ENCODE measurements around the gene GTPBP1.
A peak's percentile ranks its signal among the peaks of the same experiment; 100 is the strongest.

GTPBP1 gene

GRCh38 chr22:38718414-38718813, 12.7 kb downstream of the GTPBP1 start:
- H3K4me3 ChIP-seq (ENCODE audit: low read length): no peak overlapping the region
- H3K4ac ChIP-seq (ENCODE audit: low read depth, low read length): no peak overlapping the region
- H3K79me1 ChIP-seq (ENCODE audit: low read length): peaks cover 19% of the 10 kb centered on the region
- H2AK5ac ChIP-seq (ENCODE audit: low read length): no peak overlapping the region
- no peak overlapping the region for H2BK5ac ChIP-seq (ENCODE audit: low read length)
- peaks cover 9% of the 10 kb centered on the region for H3K4me1 ChIP-seq (ENCODE audit: control insufficient read depth, low read depth, low read length)
- no CpG with 5 or more reads among the region's 6 CpGs for WGBS (ENCODE audit: extremely low coverage, insufficient coverage, low lambda C conversion rate)
- H3K27me3 ChIP-seq (ENCODE audit: insufficient read depth, low read length, poor library complexity): no peaks in the 10 kb centered on the region
- H3K9ac ChIP-seq (ENCODE audit: low read length): no peak overlapping the region
- H3K79me2 ChIP-seq (ENCODE audit: control insufficient read depth, insufficient read depth, low read length): peaks cover 22% of the 10 kb centered on the region
- no peak overlapping the region for H3K23ac ChIP-seq (ENCODE audit: low read length)
- no peak overlapping the region for H4K8ac ChIP-seq (ENCODE audit: low read depth, low read length)
- no peak overlapping the region for H4K5ac ChIP-seq (ENCODE audit: low read length)
- no peak overlapping the region for H3K27ac ChIP-seq (ENCODE audit: low read depth, low read length)
- peak; percentile 88 for DNase-seq
- H3K56ac ChIP-seq (ENCODE audit: low read length): no peak overlapping the region
- no peak overlapping the region for H2BK15ac ChIP-seq (replicated peaks; ENCODE audit: low read depth)
- no peak overlapping the region for H3K4me2 ChIP-seq (ENCODE audit: low read length)
- H2BK120ac ChIP-seq (ENCODE audit: low read depth, low read length): no peak overlapping the region
- H3K36me3 ChIP-seq (ENCODE audit: control insufficient read depth, insufficient read depth, low read length): peaks cover 3% of the 10 kb centered on the region
- no peak overlapping the region for H3K18ac ChIP-seq (ENCODE audit: low read length)

GRCh38 chr22:38719196-38719595, 13.5 kb downstream of the GTPBP1 start:
- Histone ChIP-seq H4K8ac (ENCODE audit: low read depth, low read length) (no peak overlapping the region), H4K5ac (ENCODE audit: low read length) (no peak overlapping the region), H2BK15ac (replicated peaks; ENCODE audit: low read depth) (no peak overlapping the region), H3K4me1 (ENCODE audit: control insufficient read depth, low read depth, low read length) (peaks cover 4% of the 10 kb centered on the region), H3K79me1 (ENCODE audit: low read length) (peaks cover 18% of the 10 kb centered on the region), H3K56ac (ENCODE audit: low read length) (no peak overlapping the region), H3K4me3 (ENCODE audit: low read length) (no peak overlapping the region), H2BK5ac (ENCODE audit: low read length) (no peak overlapping the region), H3K4ac (ENCODE audit: low read depth, low read length) (no peak overlapping the region), H3K4me2 (ENCODE audit: low read length) (no peak overlapping the region), H2BK120ac (ENCODE audit: low read depth, low read length) (no peak overlapping the region), H2AK5ac (ENCODE audit: low read length) (no peak overlapping the region), H3K79me2 (ENCODE audit: control insufficient read depth, insufficient read depth, low read length) (peaks cover 16% of the 10 kb centered on the region), H3K23ac (ENCODE audit: low read length) (no peak overlapping the region), H3K27me3 (ENCODE audit: insufficient read depth, low read length, poor library complexity) (no peaks in the 10 kb centered on the region), H3K36me3 (ENCODE audit: control insufficient read depth, insufficient read depth, low read length) (peaks cover 4% of the 10 kb centered on the region), H3K18ac (ENCODE audit: low read length) (no peak overlapping the region), H3K27ac (ENCODE audit: low read depth, low read length) (no peak overlapping the region), H3K9ac (ENCODE audit: low read length) (no peak overlapping the region)
- DNase-seq: no peak
- no CpG with 5 or more reads among the region's 6 CpGs for whole genome bisulfite sequencing (ENCODE audit: extremely low coverage, insufficient coverage, low lambda C conversion rate)

GRCh38 chr22:38720350-38720749, 14.6 kb downstream of the GTPBP1 start:
- H3K4me2 ChIP-seq (ENCODE audit: low read length): no peak overlapping the region
- no peak overlapping the region for H4K5ac ChIP-seq (ENCODE audit: low read length)
- H3K79me2 ChIP-seq (ENCODE audit: control insufficient read depth, insufficient read depth, low read length): peaks cover 5% of the 10 kb centered on the region
- peaks cover 8% of the 10 kb centered on the region for H3K79me1 ChIP-seq (ENCODE audit: low read length)
- H3K36me3 ChIP-seq (ENCODE audit: control insufficient read depth, insufficient read depth, low read length): peaks cover 7% of the 10 kb centered on the region
- no peaks in the 10 kb centered on the region for H3K27me3 ChIP-seq (ENCODE audit: insufficient read depth, low read length, poor library complexity)
- no peak overlapping the region for H2AK5ac ChIP-seq (ENCODE audit: low read length)
- no peak overlapping the region for H3K4me3 ChIP-seq (ENCODE audit: low read length)
- H3K23ac ChIP-seq (ENCODE audit: low read length): no peak overlapping the region
- no peak overlapping the region for H3K27ac ChIP-seq (ENCODE audit: low read depth, low read length)
- H3K18ac ChIP-seq (ENCODE audit: low read length): no peak overlapping the region
- no peak overlapping the region for H2BK5ac ChIP-seq (ENCODE audit: low read length)
- no peak overlapping the region for H3K9ac ChIP-seq (ENCODE audit: low read length)
- WGBS (ENCODE audit: extremely low coverage, insufficient coverage, low lambda C conversion rate): no CpG with 5 or more reads among the region's 3 CpGs
- H4K8ac ChIP-seq (ENCODE audit: low read depth, low read length): no peak overlapping the region
- H3K4me1 ChIP-seq (ENCODE audit: control insufficient read depth, low read depth, low read length): no peaks in the 10 kb centered on the region
- DNase-seq: no peak
- no peak overlapping the region for H3K4ac ChIP-seq (ENCODE audit: low read depth, low read length)
- no peak overlapping the region for H2BK120ac ChIP-seq (ENCODE audit: low read depth, low read length)
- H2BK15ac ChIP-seq (replicated peaks; ENCODE audit: low read depth): no peak overlapping the region
- no peak overlapping the region for H3K56ac ChIP-seq (ENCODE audit: low read length)

- no peak for DNase-seq
- Histone ChIP-seq H3K18ac (ENCODE audit: low read length) (no peak overlapping the region), H2AK5ac (ENCODE audit: low read length) (no peak overlapping the region), H3K79me1 (ENCODE audit: low read length) (peaks cover 1% of the 10 kb centered on the region), H3K36me3 (ENCODE audit: control insufficient read depth, insufficient read depth, low read length) (peaks cover 14% of the 10 kb centered on the region), H3K4me3 (ENCODE audit: low read length) (no peak overlapping the region), H4K8ac (ENCODE audit: low read depth, low read length) (no peak overlapping the region), H2BK120ac (ENCODE audit: low read depth, low read length) (no peak overlapping the region), H3K56ac (ENCODE audit: low read length) (no peak overlapping the region), H3K79me2 (ENCODE audit: control insufficient read depth, insufficient read depth, low read length) (no peaks in the 10 kb centered on the region), H3K4ac (ENCODE audit: low read depth, low read length) (no peak overlapping the region), H3K27me3 (ENCODE audit: insufficient read depth, low read length, poor library complexity) (no peaks in the 10 kb centered on the region), H4K5ac (ENCODE audit: low read length) (no peak overlapping the region), H2BK5ac (ENCODE audit: low read length) (no peak overlapping the region), H3K27ac (ENCODE audit: low read depth, low read length) (no peak overlapping the region), H3K4me2 (ENCODE audit: low read length) (no peak overlapping the region), H3K9ac (ENCODE audit: low read length) (no peak overlapping the region), H2BK15ac (replicated peaks; ENCODE audit: low read depth) (no peak overlapping the region), H3K23ac (ENCODE audit: low read length) (no peak overlapping the region), H3K4me1 (ENCODE audit: control insufficient read depth, low read depth, low read length) (no peaks in the 10 kb centered on the region)
- WGBS (ENCODE audit: extremely low coverage, insufficient coverage, low lambda C conversion rate): no CpG with 5 or more reads among the region's 7 CpGs
Observed at GRCh38 chr22:38721551-38721950, 15.8 kb downstream of the GTPBP1 start.

GRCh38 chr22:38724176-38724575, 18.4 kb downstream of the GTPBP1 start:
- Histone ChIP-seq H4K5ac (ENCODE audit: low read length) (no peak overlapping the region), H3K18ac (ENCODE audit: low read length) (no peak overlapping the region), H3K79me1 (ENCODE audit: low read length) (no peaks in the 10 kb centered on the region), H3K27ac (ENCODE audit: low read depth, low read length) (no peak overlapping the region), H4K8ac (ENCODE audit: low read depth, low read length) (no peak overlapping the region), H3K27me3 (ENCODE audit: insufficient read depth, low read length, poor library complexity) (no peaks in the 10 kb centered on the region), H3K4me1 (ENCODE audit: control insufficient read depth, low read depth, low read length) (no peaks in the 10 kb centered on the region), H3K4me3 (ENCODE audit: low read length) (no peak overlapping the region), H3K79me2 (ENCODE audit: control insufficient read depth, insufficient read depth, low read length) (no peaks in the 10 kb centered on the region), H2BK15ac (replicated peaks; ENCODE audit: low read depth) (no peak overlapping the region), H2BK120ac (ENCODE audit: low read depth, low read length) (no peak overlapping the region), H3K23ac (ENCODE audit: low read length) (no peak overlapping the region), H3K9ac (ENCODE audit: low read length) (no peak overlapping the region), H2BK5ac (ENCODE audit: low read length) (no peak overlapping the region), H3K4ac (ENCODE audit: low read depth, low read length) (no peak overlapping the region), H3K4me2 (ENCODE audit: low read length) (no peak overlapping the region), H3K56ac (ENCODE audit: low read length) (no peak overlapping the region), H2AK5ac (ENCODE audit: low read length) (no peak overlapping the region), H3K36me3 (ENCODE audit: control insufficient read depth, insufficient read depth, low read length) (peaks cover 20% of the 10 kb centered on the region)
- WGBS (ENCODE audit: extremely low coverage, insufficient coverage, low lambda C conversion rate): no CpG with 5 or more reads among the region's 7 CpGs
- DNase-seq: no peak

GRCh38 chr22:38724926-38725571, 19.3 kb downstream of the GTPBP1 start:
- Histone ChIP-seq H3K4ac (ENCODE audit: low read depth, low read length) (no peak overlapping the region), H3K4me1 (ENCODE audit: control insufficient read depth, low read depth, low read length) (no peaks in the 10 kb centered on the region), H4K5ac (ENCODE audit: low read length) (no peak overlapping the region), H4K8ac (ENCODE audit: low read depth, low read length) (no peak overlapping the region), H2BK120ac (ENCODE audit: low read depth, low read length) (no peak overlapping the region), H3K4me3 (ENCODE audit: low read length) (no peak overlapping the region), H3K4me2 (ENCODE audit: low read length) (no peak overlapping the region), H3K23ac (ENCODE audit: low read length) (no peak overlapping the region), H2BK15ac (replicated peaks; ENCODE audit: low read depth) (no peak overlapping the region), H2AK5ac (ENCODE audit: low read length) (no peak overlapping the region), H3K79me2 (ENCODE audit: control insufficient read depth, insufficient read depth, low read length) (no peaks in the 10 kb centered on the region), H3K56ac (ENCODE audit: low read length) (no peak overlapping the region), H3K27me3 (ENCODE audit: insufficient read depth, low read length, poor library complexity) (no peaks in the 10 kb centered on the region), H2BK5ac (ENCODE audit: low read length) (no peak overlapping the region), H3K18ac (ENCODE audit: low read length) (no peak overlapping the region), H3K9ac (ENCODE audit: low read length) (no peak overlapping the region), H3K27ac (ENCODE audit: low read depth, low read length) (no peak overlapping the region), H3K36me3 (ENCODE audit: control insufficient read depth, insufficient read depth, low read length) (peaks cover 20% of the 10 kb centered on the region), H3K79me1 (ENCODE audit: low read length) (no peaks in the 10 kb centered on the region)
- no CpG with 5 or more reads among the region's 3 CpGs for WGBS (ENCODE audit: extremely low coverage, insufficient coverage, low lambda C conversion rate)
- DNase-seq: peak; percentile 59

All from mesendoderm (in vitro differentiated cells).